ENCODE measurements around the gene ZNF18.

DNA sequence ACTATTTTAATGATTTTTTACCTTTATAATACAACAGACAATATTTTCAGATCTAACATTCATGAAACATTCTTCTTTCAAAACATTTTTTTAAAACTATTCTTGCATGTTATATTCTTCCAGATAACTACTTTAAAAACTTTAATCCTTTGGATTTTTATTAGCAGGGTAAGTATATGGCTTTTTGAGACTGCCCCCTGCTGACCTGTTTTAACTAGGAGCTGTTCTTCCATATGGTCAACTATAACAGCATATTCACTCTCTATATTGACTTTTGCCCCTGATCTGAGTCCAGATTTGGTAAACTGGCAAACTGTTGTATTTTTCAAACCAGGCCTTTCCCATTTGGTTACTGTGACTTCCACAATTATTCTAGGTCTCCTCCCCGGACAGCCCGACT is 16.5 kb downstream of the ZNF18 start:
- TF ChIP-seq, protein P1, sequence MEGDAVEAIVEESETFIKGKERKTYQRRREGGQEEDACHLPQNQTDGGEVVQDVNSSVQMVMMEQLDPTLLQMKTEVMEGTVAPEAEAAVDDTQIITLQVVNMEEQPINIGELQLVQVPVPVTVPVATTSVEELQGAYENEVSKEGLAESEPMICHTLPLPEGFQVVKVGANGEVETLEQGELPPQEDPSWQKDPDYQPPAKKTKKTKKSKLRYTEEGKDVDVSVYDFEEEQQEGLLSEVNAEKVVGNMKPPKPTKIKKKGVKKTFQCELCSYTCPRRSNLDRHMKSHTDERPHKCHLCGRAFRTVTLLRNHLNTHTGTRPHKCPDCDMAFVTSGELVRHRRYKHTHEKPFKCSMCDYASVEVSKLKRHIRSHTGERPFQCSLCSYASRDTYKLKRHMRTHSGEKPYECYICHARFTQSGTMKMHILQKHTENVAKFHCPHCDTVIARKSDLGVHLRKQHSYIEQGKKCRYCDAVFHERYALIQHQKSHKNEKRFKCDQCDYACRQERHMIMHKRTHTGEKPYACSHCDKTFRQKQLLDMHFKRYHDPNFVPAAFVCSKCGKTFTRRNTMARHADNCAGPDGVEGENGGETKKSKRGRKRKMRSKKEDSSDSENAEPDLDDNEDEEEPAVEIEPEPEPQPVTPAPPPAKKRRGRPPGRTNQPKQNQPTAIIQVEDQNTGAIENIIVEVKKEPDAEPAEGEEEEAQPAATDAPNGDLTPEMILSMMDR (IDR thresholded peaks at IDR 0.05): no peak
- TF ChIP-seq POLR2AphosphoS5 (IDR thresholded peaks at IDR 0.05) (no peak), POLR2A (IDR thresholded peaks at IDR 0.05; ENCODE audit: low read depth) (no peak), EP300 (IDR thresholded peaks at IDR 0.05) (no peak)
